ENCODE data around the gene ZBTB7C. TPM values are rescaled to one million over a fixed set of nuclear protein-coding genes. Genes with fewer than 3 reads are reported as not detected.

ZBTB7C gene
- total and polyA plus RNA-seq, 4 donors, result 0.19 to 1.1 (median 0.45) TPM

GRCh38 chr18:48122376-48122775, 286.8 kb downstream of the ZBTB7C start:
- no peaks in the 10 kb centered on the region for H3K9me3 ChIP-seq (ENCODE audit: control insufficient read depth in 4 of 4, low read length in 3 of 4)
- no peak overlapping the region for H3K9ac ChIP-seq (ENCODE audit: low read depth in 1 of 2, low read length in 2 of 2)
- no peak overlapping the region for H3K27ac ChIP-seq (ENCODE audit: low read depth in 1 of 2, low read length in 2 of 2)
- H3K27me3 ChIP-seq (ENCODE audit: control insufficient read depth in 4 of 4, insufficient read depth in 4 of 4, low read length in 3 of 4), result no peaks in the 10 kb centered on the region
- TF ChIP-seq YY1 (IDR thresholded peaks at IDR 0.05), result no peak
- TF ChIP-seq RXRA (IDR thresholded peaks at IDR 0.05), result no peak
- 95% methylated on average over 3 of the region's 3 CpGs for WGBS
- DNase-seq (ENCODE audit: low spot score), result no peak
- no peak overlapping the region for H3K4me3 ChIP-seq (ENCODE audit: low read depth in 1 of 3, low read length in 3 of 3)
- H3K36me3 ChIP-seq (ENCODE audit: control insufficient read depth in 4 of 4, insufficient read depth in 3 of 4, low read depth in 1 of 4, low read length in 3 of 4), result no peaks in the 10 kb centered on the region
- peaks cover 0 to 6% (median 4%) of the 10 kb centered on the region in 4 donors for H3K4me1 ChIP-seq (ENCODE audit: control insufficient read depth in 4 of 4, insufficient read depth in 4 of 4, low read length in 3 of 4)

GRCh38 chr18:48121752-48122151, 287.4 kb downstream of the ZBTB7C start:
- no peaks in the 10 kb centered on the region for H3K36me3 ChIP-seq (ENCODE audit: control insufficient read depth in 4 of 4, insufficient read depth in 3 of 4, low read depth in 1 of 4, low read length in 3 of 4)
- H3K4me3 ChIP-seq (ENCODE audit: low read depth in 1 of 3, low read length in 3 of 3), result no peak overlapping the region
- TF ChIP-seq FOXA1 (IDR thresholded peaks at IDR 0.05) (no peak), RXRA (IDR thresholded peaks at IDR 0.05) (no peak), RAD21 (IDR thresholded peaks at IDR 0.05) (no peak), NR2F2 (IDR thresholded peaks at IDR 0.05) (no peak), SP1 (IDR thresholded peaks at IDR 0.05) (no peak), CTCF (IDR thresholded peaks at IDR 0.05; ENCODE audit: low read depth, low read length, missing input control) (no peak), HNF4G (IDR thresholded peaks at IDR 0.05) (no peak), FOXA2 (IDR thresholded peaks at IDR 0.05) (no peak), HNF4A (conservative IDR thresholded peaks at IDR 0.05) (no peak), TAF1 (conservative IDR thresholded peaks at IDR 0.05) (no peak), JUND (IDR thresholded peaks at IDR 0.05) (no peak)
- TF ChIP-seq, protein P1, sequence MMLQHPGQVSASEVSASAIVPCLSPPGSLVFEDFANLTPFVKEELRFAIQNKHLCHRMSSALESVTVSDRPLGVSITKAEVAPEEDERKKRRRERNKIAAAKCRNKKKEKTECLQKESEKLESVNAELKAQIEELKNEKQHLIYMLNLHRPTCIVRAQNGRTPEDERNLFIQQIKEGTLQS (IDR thresholded peaks at IDR 0.05), result no peak
- TF ChIP-seq, protein P2, sequence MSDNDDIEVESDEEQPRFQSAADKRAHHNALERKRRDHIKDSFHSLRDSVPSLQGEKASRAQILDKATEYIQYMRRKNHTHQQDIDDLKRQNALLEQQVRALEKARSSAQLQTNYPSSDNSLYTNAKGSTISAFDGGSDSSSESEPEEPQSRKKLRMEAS (IDR thresholded peaks at IDR 0.05), result no peak
- no peak overlapping the region for H3K9ac ChIP-seq (ENCODE audit: low read depth in 1 of 2, low read length in 2 of 2)
- H3K9me3 ChIP-seq (ENCODE audit: control insufficient read depth in 4 of 4, low read length in 3 of 4), result no peaks in the 10 kb centered on the region
- H3K27me3 ChIP-seq (ENCODE audit: control insufficient read depth in 4 of 4, insufficient read depth in 4 of 4, low read length in 3 of 4), result no peaks in the 10 kb centered on the region
- no peak overlapping the region for H3K27ac ChIP-seq (ENCODE audit: low read depth in 1 of 2, low read length in 2 of 2)
- H3K4me1 ChIP-seq (ENCODE audit: control insufficient read depth in 4 of 4, insufficient read depth in 4 of 4, low read length in 3 of 4), result peaks cover 0 to 6% (median 4%) of the 10 kb centered on the region in 4 donors
- no peak for DNase-seq (ENCODE audit: low spot score)
- 82% methylated on average over 3 of the region's 3 CpGs for WGBS

DNA sequence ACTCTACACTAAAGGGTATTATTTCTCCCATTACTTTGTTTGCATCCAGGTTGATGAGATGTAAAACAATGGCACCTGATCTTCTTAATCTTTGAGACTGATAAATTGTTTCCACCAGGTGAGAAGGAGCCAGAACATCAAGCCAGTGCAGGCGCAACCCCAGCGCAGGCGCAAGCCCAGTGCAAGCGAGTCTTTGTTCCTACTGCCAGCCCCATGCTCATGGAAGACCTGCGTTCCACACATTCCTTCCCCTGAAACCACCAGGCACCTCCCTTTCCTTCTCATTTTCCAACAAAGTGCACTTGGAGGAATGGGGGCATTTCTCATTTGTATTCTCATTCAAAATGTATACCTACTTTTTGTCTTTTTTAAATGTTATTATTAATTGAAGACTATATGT, 290.0 kb downstream of the ZBTB7C start:
- H3K4me3 ChIP-seq (ENCODE audit: low read depth in 1 of 3, low read length in 3 of 3), result no peak overlapping the region
- no peaks in the 10 kb centered on the region for H3K36me3 ChIP-seq (ENCODE audit: control insufficient read depth in 4 of 4, insufficient read depth in 3 of 4, low read depth in 1 of 4, low read length in 3 of 4)
- no peaks in the 10 kb centered on the region for H3K4me1 ChIP-seq (ENCODE audit: control insufficient read depth in 4 of 4, insufficient read depth in 4 of 4, low read length in 3 of 4)
- 99% methylated on average over 5 of the region's 5 CpGs for WGBS
- no peak overlapping the region for H3K27ac ChIP-seq (ENCODE audit: low read depth in 1 of 2, low read length in 2 of 2)
- H3K9me3 ChIP-seq (ENCODE audit: control insufficient read depth in 4 of 4, low read length in 3 of 4), result no peaks in the 10 kb centered on the region
- no peak for TF ChIP-seq GABPA (IDR thresholded peaks at IDR 0.05 in 1 of 2, conservative IDR thresholded peaks at IDR 0.05 in 1 of 2)
- TF ChIP-seq RXRA (IDR thresholded peaks at IDR 0.05), result no peak
- TF ChIP-seq HNF4A (conservative IDR thresholded peaks at IDR 0.05), result no peak
- no peaks in the 10 kb centered on the region for H3K27me3 ChIP-seq (ENCODE audit: control insufficient read depth in 4 of 4, insufficient read depth in 4 of 4, low read length in 3 of 4)
- no peak overlapping the region for H3K9ac ChIP-seq (ENCODE audit: low read depth in 1 of 2, low read length in 2 of 2)
- no peak for DNase-seq (ENCODE audit: low spot score)

Measured in liver (tissue), 9 donors.